Sigmoid colon (tissue), 4 donors: ENCODE measurements around the gene CASP9.

Source experiments
- EP300 ChIP-seq, 4 donors: sonication (generic); formaldehyde crosslinking; IDR thresholded peaks; one replicate each; pipeline ENCODE4 v1.6.1; 2017; ENCODE audit warnings: antibody characterized with exemption in 4 of 4
- POLR2A ChIP-seq, 2 donors: fragments of 450-650 bp; IDR thresholded peaks; one replicate each; pipeline ENCODE4 v1.6.1; 2016; ENCODE audit warnings: antibody characterized with exemption in 2 of 2, mild to moderate bottlenecking in 2 of 2, moderate library complexity in 2 of 2
- TF ChIP-seq, protein P1 (sequence below), 4 experiments: fragments of 450-650 bp in 3 of 4; fragments of 200-600 bp in 1 of 4; IDR thresholded peaks; one replicate each; pipeline ENCODE4 v1.5.1; 2016 to 2019; ENCODE audit warnings: antibody characterized with exemption in 4 of 4, mild to moderate bottlenecking in 3 of 4, moderate library complexity in 2 of 4

GRCh38 chr1:15472587-15472986 is 51.4 kb downstream of the CASP9 start:
- TF ChIP-seq, protein P1, sequence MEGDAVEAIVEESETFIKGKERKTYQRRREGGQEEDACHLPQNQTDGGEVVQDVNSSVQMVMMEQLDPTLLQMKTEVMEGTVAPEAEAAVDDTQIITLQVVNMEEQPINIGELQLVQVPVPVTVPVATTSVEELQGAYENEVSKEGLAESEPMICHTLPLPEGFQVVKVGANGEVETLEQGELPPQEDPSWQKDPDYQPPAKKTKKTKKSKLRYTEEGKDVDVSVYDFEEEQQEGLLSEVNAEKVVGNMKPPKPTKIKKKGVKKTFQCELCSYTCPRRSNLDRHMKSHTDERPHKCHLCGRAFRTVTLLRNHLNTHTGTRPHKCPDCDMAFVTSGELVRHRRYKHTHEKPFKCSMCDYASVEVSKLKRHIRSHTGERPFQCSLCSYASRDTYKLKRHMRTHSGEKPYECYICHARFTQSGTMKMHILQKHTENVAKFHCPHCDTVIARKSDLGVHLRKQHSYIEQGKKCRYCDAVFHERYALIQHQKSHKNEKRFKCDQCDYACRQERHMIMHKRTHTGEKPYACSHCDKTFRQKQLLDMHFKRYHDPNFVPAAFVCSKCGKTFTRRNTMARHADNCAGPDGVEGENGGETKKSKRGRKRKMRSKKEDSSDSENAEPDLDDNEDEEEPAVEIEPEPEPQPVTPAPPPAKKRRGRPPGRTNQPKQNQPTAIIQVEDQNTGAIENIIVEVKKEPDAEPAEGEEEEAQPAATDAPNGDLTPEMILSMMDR (IDR thresholded peaks at IDR 0.05): no peak
- no peak for TF ChIP-seq EP300 (IDR thresholded peaks at IDR 0.05)
- no peak for TF ChIP-seq POLR2A (IDR thresholded peaks at IDR 0.05)
